Chondrocyte (in vitro differentiated cells): ENCODE results near the gene INPP5D. TPM values are rescaled to one million over a fixed set of nuclear protein-coding genes. Genes with fewer than 3 reads are reported as not detected.

Experiments used
- DNase-seq: peaks from one replicate; pipeline ENCODE4 v3.0.0; 2021; ENCODE audit warnings: mixed read lengths, low spot score
- H3K27ac Mint-ChIP-seq: one replicate; pipeline ENCODE4 v1.8.0; 2021; ENCODE audit warnings: mild to moderate bottlenecking, moderate library complexity, mixed read lengths; ENCODE audit not compliant: unreplicated experiment
- H3K27me3 Mint-ChIP-seq: 2 replicates; pipeline ENCODE4 v1.8.0; 2021; ENCODE audit warnings: low read depth, mixed read lengths
- H3K36me3 Mint-ChIP-seq: 2 replicates; pipeline ENCODE4 v1.8.0; 2021; ENCODE audit warnings: low read depth, mixed read lengths
- H3K4me1 Mint-ChIP-seq: 2 replicates; pipeline ENCODE4 v1.8.0; 2021; ENCODE audit warnings: low read depth, mild to moderate bottlenecking, mixed read lengths
- H3K4me3 Mint-ChIP-seq: one replicate; pipeline ENCODE4 v1.8.0; 2021; ENCODE audit warnings: mild to moderate bottlenecking, moderate library complexity, mixed read lengths; ENCODE audit not compliant: unreplicated experiment
- H3K9me3 Mint-ChIP-seq: 2 replicates; pipeline ENCODE4 v1.8.0; 2021; ENCODE audit warnings: low read depth, mixed read lengths
- CTCF ChIP-seq: fragments of 200-600 bp; sonication (generic); IDR thresholded peaks from 2 replicates; pipeline ENCODE4 v1.5.0; 2021; ENCODE audit warnings: antibody characterized with exemption, mild to moderate bottlenecking, moderate library complexity
- total RNA-seq: library from RNA; stranded (reverse); gene quantifications from 3 replicates; pipeline ENCODE4 v1.2.1, GENCODE V29; 2021

Gene INPP5D
- total RNA-seq, 1 donor from 2014 or later, result 0.20 TPM

- DNase-seq, result no peak
- no peaks in the 10 kb centered on the region for H3K4me1 Mint-ChIP-seq
- TF ChIP-seq CTCF, result no peak
- no peak overlapping the region for H3K4me3 Mint-ChIP-seq
- no peak overlapping the region for H3K27ac Mint-ChIP-seq
- H3K36me3 Mint-ChIP-seq, result no peaks in the 10 kb centered on the region
- H3K27me3 Mint-ChIP-seq, result peaks cover 9% of the 10 kb centered on the region
- H3K9me3 Mint-ChIP-seq, result no peaks in the 10 kb centered on the region
Measured at GRCh38 chr2:233174137-233174536, 114.0 kb downstream of the INPP5D start.

GRCh38 chr2:233178994-233179847, 119.1 kb downstream of the INPP5D start:
- no peak overlapping the region for H3K4me3 Mint-ChIP-seq

GRCh38 chr2:233179848-233180366, 119.8 kb downstream of the INPP5D start:
- Mint-ChIP-seq H3K4me1 (no peaks in the 10 kb centered on the region), H3K27ac (no peak overlapping the region), H3K27me3 (peaks cover 35% of the 10 kb centered on the region), H3K36me3 (peaks cover 3% of the 10 kb centered on the region), H3K4me3 (no peak overlapping the region), H3K9me3 (peaks cover 14% of the 10 kb centered on the region)
- no peak for DNase-seq
- no peak for TF ChIP-seq CTCF

More at GRCh38 chr2:233178994-233179847, 119.1 kb downstream of the INPP5D start:
- Mint-ChIP-seq H3K9me3 (peaks cover 14% of the 10 kb centered on the region), H3K27me3 (peaks cover 34% of the 10 kb centered on the region), H3K36me3 (peaks cover 3% of the 10 kb centered on the region), H3K4me1 (no peaks in the 10 kb centered on the region), H3K27ac (no peak overlapping the region)
- no peak for DNase-seq
- TF ChIP-seq CTCF, result no peak

- Mint-ChIP-seq H3K27ac (no peak overlapping the region), H3K27me3 (peaks cover 30% of the 10 kb centered on the region), H3K9me3 (peaks cover 14% of the 10 kb centered on the region), H3K4me3 (no peak overlapping the region), H3K4me1 (no peaks in the 10 kb centered on the region), H3K36me3 (peaks cover 3% of the 10 kb centered on the region)
- no peak for TF ChIP-seq CTCF
- no peak for DNase-seq
Measured at GRCh38 chr2:233183869-233184418, 123.8 kb downstream of the INPP5D start.

GRCh38 chr2:233184669-233185068, 124.5 kb downstream of the INPP5D start:
- Mint-ChIP-seq H3K27me3 (peaks cover 26% of the 10 kb centered on the region), H3K4me3 (no peak overlapping the region), H3K27ac (no peak overlapping the region), H3K36me3 (peaks cover 3% of the 10 kb centered on the region), H3K4me1 (no peaks in the 10 kb centered on the region), H3K9me3 (peaks cover 11% of the 10 kb centered on the region)
- no peak for TF ChIP-seq CTCF
- DNase-seq, result no peak
